HCT116 (cell line): Measurements from ENCODE around the gene AJUBA. TPM values are rescaled to one million over a fixed set of nuclear protein-coding genes. Genes with fewer than 3 reads are reported as not detected.

Source experiments
- ATAC-seq: fragments of 200-7000 bp; cut with Tn5 transposase; 2 replicates; pipeline ENCODE4 v1.9.1; 2020; ENCODE audit warnings: mild to moderate bottlenecking, moderate library complexity
- BruUV-seq: library from RNA; stranded (reverse); fragments of 400-500 nt; replicated peaks from 2 replicates; lab custom pipeline; 2021; lab: Mats Ljungman, UMichigan
- CTCF ChIA-PET: fragments of 300-600 bp; sonication (Branson Sonifier 250); formaldehyde crosslinking; loops from one replicate; lab custom pipeline; 2021; ENCODE audit warnings: antibody characterized with exemption; lab: Charles Lee
- POLR2A ChIA-PET: fragments of 300-600, 350-600 bp; sonication (Branson Sonifier 250); formaldehyde crosslinking; loops from one replicate; lab custom pipeline; 2021; ENCODE audit warnings: antibody characterized with exemption; lab: Charles Lee
- RAD21 ChIA-PET, 2 experiments: fragments of 300-600 bp; sonication (Branson Sonifier 250); formaldehyde crosslinking; loops; one replicate each; lab custom pipeline; 2023; ENCODE audit warnings: low total read pairs in 2 of 2; ENCODE audit not compliant: uncharacterized antibody in 2 of 2, unreplicated experiment in 2 of 2, low non-redundant PET in 1 of 2; lab: Charles Lee
- DNase-seq: peaks from one replicate; pipeline ENCODE4 v3.0.0-alpha.2; 2010; ENCODE audit warnings: low read depth, low spot score
- H2AFZ ChIP-seq: fragments of 200-600 bp; shearing (Covaris generic), sonication (generic); 2 replicates; pipeline ENCODE4 v1.6.1; 2017; ENCODE audit warnings: low read depth, mixed run types, mixed read lengths, antibody characterized with exemption, low read length; ENCODE audit not compliant: poor library complexity, severe bottlenecking
- H3K27ac ChIP-seq: 2 replicates; pipeline ENCODE4 v1.5.1; 2012; ENCODE audit warnings: low read depth, low read length
- H3K27me3 ChIP-seq: fragments of 200-600 bp; sonication (generic); 2 replicates; pipeline ENCODE4 v1.6.1; 2016; ENCODE audit warnings: mixed run types, low read length, mixed read lengths; ENCODE audit not compliant: insufficient read depth
- H3K36me3 ChIP-seq, 2 experiments: fragments of 200-500 bp in 1 of 2; fragments of 200-600 bp in 1 of 2; sonication (Bioruptor generic) in 1 of 2; sonication (generic) in 1 of 2; 2 replicates each; pipeline versions ENCODE4 v1.5.1 to v1.6.1; 2014 to 2016; ENCODE audit warnings: low read length in 2 of 2, inconsistent platforms in 1 of 2, mixed read lengths in 1 of 2, mixed run types in 1 of 2; ENCODE audit not compliant: insufficient read depth in 2 of 2, control insufficient read depth in 1 of 2
- H3K4me1 ChIP-seq, 2 experiments: fragments of 200-600 bp in 1 of 2; sonication (generic) in 1 of 2; 2 replicates each; pipeline versions ENCODE4 v1.5.1 to v1.6.1; 2012 to 2017; ENCODE audit warnings: low read length in 2 of 2, inconsistent platforms in 1 of 2, mild to moderate bottlenecking in 1 of 2, mixed read lengths in 1 of 2, mixed run types in 1 of 2, moderate library complexity in 1 of 2; ENCODE audit not compliant: insufficient read depth in 2 of 2, control insufficient read depth in 1 of 2
- H3K4me2 ChIP-seq: fragments of 200-600 bp; sonication (generic); 2 replicates; pipeline ENCODE4 v1.6.1; 2017; ENCODE audit warnings: mixed run types, low read length, mixed read lengths
- H3K4me3 ChIP-seq, 2 experiments: fragments of 200-600 bp in 1 of 2; sonication (generic) in 1 of 2; replicated peaks in 1 of 2; 2 replicates each; pipeline ENCODE4 v1.5.1; 2011 to 2016; ENCODE audit warnings: low read length in 2 of 2, control low read depth in 1 of 2, low read depth in 1 of 2, mild to moderate bottlenecking in 1 of 2, mixed read lengths in 1 of 2, mixed run types in 1 of 2
- H3K79me2 ChIP-seq: fragments of 200-600 bp; sonication (generic); 2 replicates; pipeline ENCODE4 v1.6.1; 2017; ENCODE audit warnings: mild to moderate bottlenecking, mixed run types, low read length, moderate library complexity, mixed read lengths; ENCODE audit not compliant: insufficient read depth
- H3K9ac ChIP-seq: fragments of 200-600 bp; sonication (generic); 2 replicates; pipeline ENCODE4 v1.6.1; 2016; ENCODE audit warnings: low read length, mixed read lengths
- H3K9me2 ChIP-seq: fragments of 200-600 bp; sonication (generic), shearing (Covaris generic); 2 replicates; pipeline ENCODE4 v1.6.1; 2017; ENCODE audit warnings: mixed run types, mild to moderate bottlenecking, moderate library complexity; ENCODE audit not compliant: insufficient read depth
- H3K9me3 ChIP-seq, 2 experiments: fragments of 200-500 bp in 1 of 2; fragments of 200-600 bp in 1 of 2; sonication (Bioruptor generic) in 1 of 2; sonication (generic) in 1 of 2; 2 replicates each; pipeline ENCODE4 v1.6.1; 2014 to 2017; ENCODE audit warnings: low read length in 2 of 2, mixed read lengths in 2 of 2, inconsistent platforms in 1 of 2, low read depth in 1 of 2, mild to moderate bottlenecking in 1 of 2, mixed run types in 1 of 2, moderate library complexity in 1 of 2; ENCODE audit not compliant: control insufficient read depth in 1 of 2, insufficient read depth in 1 of 2
- H4K20me1 ChIP-seq: fragments of 200-600 bp; sonication (generic), shearing (Covaris generic); 2 replicates; pipeline ENCODE4 v1.6.1; 2017; ENCODE audit warnings: mixed run types, mild to moderate bottlenecking, moderate library complexity; ENCODE audit not compliant: insufficient read depth
- CBX3 ChIP-seq: IDR thresholded peaks from 2 replicates; pipeline ENCODE4 v1.6.1; 2012; ENCODE audit warnings: low read depth
- CEBPB ChIP-seq: IDR thresholded peaks from 2 replicates; pipeline ENCODE4 v1.6.1; 2012; ENCODE audit warnings: low read depth
- EGR1 ChIP-seq: IDR thresholded peaks from 2 replicates; pipeline ENCODE4 v1.6.1; 2012; ENCODE audit warnings: low read depth
- EZH2phosphoT487 ChIP-seq: fragments of 200-600 bp; IDR thresholded peaks from 2 replicates; pipeline ENCODE4 v1.6.1; 2018; ENCODE audit warnings: antibody characterized with exemption, borderline replicate concordance
- JUND ChIP-seq: IDR thresholded peaks from 2 replicates; pipeline ENCODE4 v1.6.1; 2012
- MAX ChIP-seq: IDR thresholded peaks from 2 replicates; pipeline ENCODE4 v1.6.1; 2012
- POLR2A ChIP-seq: IDR thresholded peaks from 2 replicates; pipeline ENCODE4 v1.7.0; 2011; ENCODE audit warnings: borderline replicate concordance; ENCODE audit not compliant: insufficient read depth, insufficient read length; ENCODE audit errors: extremely low read depth
- RAD21 ChIP-seq: IDR thresholded peaks from 2 replicates; pipeline ENCODE4 v1.6.1; 2012; ENCODE audit warnings: low read depth, mild to moderate bottlenecking
- REST ChIP-seq: IDR thresholded peaks from 2 replicates; pipeline ENCODE4 v1.6.1; 2012; ENCODE audit warnings: low read depth
- SIN3A ChIP-seq: IDR thresholded peaks from 2 replicates; pipeline ENCODE4 v1.6.1; 2012; ENCODE audit warnings: low read depth
- SP1 ChIP-seq: IDR thresholded peaks from 2 replicates; pipeline ENCODE4 v1.6.1; 2012; ENCODE audit warnings: low read depth
- SRF ChIP-seq: IDR thresholded peaks from 2 replicates; pipeline ENCODE4 v1.6.1; 2012; ENCODE audit warnings: low read depth
- TCF7L2 ChIP-seq: IDR thresholded peaks from 2 replicates; pipeline ENCODE4 v1.7.0; 2011; ENCODE audit warnings: borderline replicate concordance, inconsistent platforms; ENCODE audit not compliant: insufficient read depth, insufficient read length; ENCODE audit errors: extremely low read depth
- YY1 ChIP-seq: IDR thresholded peaks from 2 replicates; pipeline ENCODE4 v1.6.1; 2011; ENCODE audit warnings: low read length, low read depth, moderate library complexity, mild to moderate bottlenecking; ENCODE audit not compliant: insufficient replicate concordance; ENCODE audit errors: extremely low read depth
- ZFX ChIP-seq: fragments of 450-650 bp; IDR thresholded peaks from 2 replicates; pipeline ENCODE4 v1.6.1; 2017
- ZNF274 ChIP-seq: fragments of 200-500 bp; sonication (Bioruptor generic); IDR thresholded peaks from 2 replicates; pipeline ENCODE4 v1.6.1; 2014; ENCODE audit warnings: mild to moderate bottlenecking, low read depth, low read length, inconsistent platforms
- intact Hi-C: fragments of 100-400 bp; cut with micrococcal nuclease; formaldehyde crosslinking; loops from 2 replicates; pipeline ENCODE4 v1.10.0; 2022
- total RNA-seq: library from RNA; stranded (reverse); gene quantifications from one replicate; pipeline ENCODE4 v1.2.1, GENCODE V29; 2021; ENCODE audit not compliant: unreplicated experiment
- TF ChIP-seq, protein P1 (sequence below): IDR thresholded peaks from 2 replicates; pipeline ENCODE4 v1.6.1; 2011; ENCODE audit warnings: mild to moderate bottlenecking, low read length, moderate library complexity; ENCODE audit not compliant: insufficient replicate concordance; ENCODE audit errors: extremely low read depth
- TF ChIP-seq, protein P2 (sequence below): IDR thresholded peaks from 2 replicates; pipeline ENCODE4 v1.6.1; 2012

The AJUBA gene
- total RNA-seq, 1 experiment from 2014 or later, result 39.7 TPM

GRCh38 chr14:22991852-22992251 lies 9.5 kb upstream of the AJUBA start:
- Histone ChIP-seq H3K27ac (no peak overlapping the region), H3K36me3 (no peaks in the 10 kb centered on the region), H3K4me1 (peaks cover 4 to 8% of the 10 kb centered on the region in 2 experiments; a peak in 3 of 4 replicates), H3K9ac (no peak overlapping the region), H3K9me3 (no peaks in the 10 kb centered on the region), H3K4me2 (no peak overlapping the region), H3K27me3 (no peaks in the 10 kb centered on the region), H2AFZ (no peak overlapping the region)
- ChIA-PET POLR2A (interaction anchor here (1.6 kb wide), 1 partner anchor 15 kb away, joined by 5 read pairs; no protein-coding TSS in a partner anchor), RAD21 (no interaction called here)
- no TSS peak for BruUV-seq
- ATAC-seq (no peak), DNase-seq (no peak)
- intact Hi-C loops, result no loop called here
- no peak for TF ChIP-seq RAD21
- TF ChIP-seq, protein P1, sequence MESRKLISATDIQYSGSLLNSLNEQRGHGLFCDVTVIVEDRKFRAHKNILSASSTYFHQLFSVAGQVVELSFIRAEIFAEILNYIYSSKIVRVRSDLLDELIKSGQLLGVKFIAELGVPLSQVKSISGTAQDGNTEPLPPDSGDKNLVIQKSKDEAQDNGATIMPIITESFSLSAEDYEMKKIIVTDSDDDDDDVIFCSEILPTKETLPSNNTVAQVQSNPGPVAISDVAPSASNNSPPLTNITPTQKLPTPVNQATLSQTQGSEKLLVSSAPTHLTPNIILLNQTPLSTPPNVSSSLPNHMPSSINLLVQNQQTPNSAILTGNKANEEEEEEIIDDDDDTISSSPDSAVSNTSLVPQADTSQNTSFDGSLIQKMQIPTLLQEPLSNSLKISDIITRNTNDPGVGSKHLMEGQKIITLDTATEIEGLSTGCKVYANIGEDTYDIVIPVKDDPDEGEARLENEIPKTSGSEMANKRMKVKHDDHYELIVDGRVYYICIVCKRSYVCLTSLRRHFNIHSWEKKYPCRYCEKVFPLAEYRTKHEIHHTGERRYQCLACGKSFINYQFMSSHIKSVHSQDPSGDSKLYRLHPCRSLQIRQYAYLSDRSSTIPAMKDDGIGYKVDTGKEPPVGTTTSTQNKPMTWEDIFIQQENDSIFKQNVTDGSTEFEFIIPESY, result no peak
- no peak for TF ChIP-seq ZNF274
- TF ChIP-seq POLR2A, result no peak
- no peak for TF ChIP-seq CBX3
- TF ChIP-seq SP1, result no peak
- TF ChIP-seq EGR1, result no peak
- TF ChIP-seq TCF7L2, result no peak
- TF ChIP-seq SIN3A, result no peak
- no peak for TF ChIP-seq CEBPB
- no peak for TF ChIP-seq EZH2phosphoT487
- no peak for TF ChIP-seq MAX
- TF ChIP-seq SRF, result no peak
- no peak for TF ChIP-seq YY1
- TF ChIP-seq, protein P2, sequence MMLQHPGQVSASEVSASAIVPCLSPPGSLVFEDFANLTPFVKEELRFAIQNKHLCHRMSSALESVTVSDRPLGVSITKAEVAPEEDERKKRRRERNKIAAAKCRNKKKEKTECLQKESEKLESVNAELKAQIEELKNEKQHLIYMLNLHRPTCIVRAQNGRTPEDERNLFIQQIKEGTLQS, result no peak
- TF ChIP-seq REST, result no peak
- TF ChIP-seq ZFX, result no peak
- TF ChIP-seq JUND, result no peak
- TF ChIP-seq, all 23 proteins: peak for 0
- H3K9me2 ChIP-seq, result no peaks in the 10 kb centered on the region
- H3K4me3 ChIP-seq, result no peak overlapping the region
- no peaks in the 10 kb centered on the region for H3K79me2 ChIP-seq
- CTCF ChIA-PET, result no interaction called here
- H4K20me1 ChIP-seq, result no peaks in the 10 kb centered on the region
